Measurements from ENCODE around the gene UBXN10. TPM values are rescaled to one million over a fixed set of nuclear protein-coding genes. Genes with fewer than 3 reads are reported as not detected.

Gene UBXN10
- total RNA-seq, 4 donors from 2014 or later: 0.94 to 5.7 (median 2.2) TPM

GRCh38 chr1:20138961-20139550, 46.8 kb upstream of the UBXN10 start, which contains the start of gene PLA2G2F:
Gene PLA2G2F (plus strand): TSS chr1:20139323. CDS start chr1:20139428, 105 bp downstream.
- no peak for DNase-seq
- no peak for TF ChIP-seq CTCF (IDR thresholded peaks at IDR 0.05)
- no peak for TF ChIP-seq POLR2A (IDR thresholded peaks at IDR 0.05)

DNA sequence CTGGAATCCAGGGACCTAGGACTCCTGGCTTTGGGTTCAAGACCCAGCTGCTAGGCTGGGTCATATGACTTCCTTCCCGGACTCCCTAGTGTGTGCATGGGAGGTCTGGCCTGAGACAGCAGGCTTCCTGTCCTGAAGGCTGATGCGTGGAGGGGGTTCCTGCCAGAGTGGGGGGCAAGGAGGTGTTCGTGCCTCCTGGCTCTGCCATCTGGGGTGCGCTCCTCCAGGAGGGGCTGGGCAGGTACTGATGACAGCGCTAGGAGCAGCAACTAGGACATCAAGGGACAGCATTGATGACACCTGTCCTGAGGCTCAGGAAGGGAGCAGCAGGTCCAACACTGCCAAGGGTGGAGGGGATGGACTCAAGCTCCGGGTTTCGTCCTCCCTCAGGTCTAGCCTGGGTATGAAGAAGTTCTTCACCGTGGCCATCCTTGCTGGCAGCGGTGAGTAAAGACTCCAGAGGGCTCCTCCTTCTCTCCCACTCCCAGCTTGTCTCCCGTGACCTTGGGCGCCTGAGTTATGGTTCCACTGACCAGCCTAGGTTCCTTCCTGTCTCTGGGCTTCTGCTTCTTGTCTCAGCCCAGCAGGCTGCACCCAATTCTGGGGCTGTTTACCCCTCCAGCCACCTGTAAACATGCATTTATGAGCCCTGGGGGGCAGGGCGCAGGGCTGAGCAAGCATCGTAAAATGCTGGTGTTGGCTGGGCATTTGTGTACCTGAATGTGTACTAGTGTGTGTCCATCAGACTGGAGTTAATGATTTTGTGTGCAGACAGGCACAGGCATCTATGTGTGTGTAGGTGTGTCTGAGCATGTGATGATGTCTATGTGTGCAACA, 45.9 kb upstream of the UBXN10 start:
- H3K4me1 ChIP-seq: no peaks in the 10 kb centered on the region
- H3K36me3 ChIP-seq: no peaks in the 10 kb centered on the region
- DNase-seq: peak in 1 of 3 donors; percentile 38
- no peaks in the 10 kb centered on the region for H3K27me3 ChIP-seq
- H3K4me3 ChIP-seq: no peak overlapping the region
- no peaks in the 10 kb centered on the region for H3K9me3 ChIP-seq
- H3K27ac ChIP-seq: no peak overlapping the region
- TF ChIP-seq POLR2A (IDR thresholded peaks at IDR 0.05) (no peak), CTCF (IDR thresholded peaks at IDR 0.05) (no peak)

More at GRCh38 chr1:20138961-20139550, 46.8 kb upstream of the UBXN10 start, which contains the start of gene PLA2G2F:
- no peaks in the 10 kb centered on the region for H3K9me3 ChIP-seq
- no peak within 1 kb of the TSS for H3K27ac ChIP-seq
- no peaks in the 10 kb centered on the region for H3K36me3 ChIP-seq
- H3K4me3 ChIP-seq: no peak within 1 kb of the TSS
- no peaks in the 10 kb centered on the region for H3K27me3 ChIP-seq
- H3K4me1 ChIP-seq: no peaks in the 10 kb centered on the region

DNA sequence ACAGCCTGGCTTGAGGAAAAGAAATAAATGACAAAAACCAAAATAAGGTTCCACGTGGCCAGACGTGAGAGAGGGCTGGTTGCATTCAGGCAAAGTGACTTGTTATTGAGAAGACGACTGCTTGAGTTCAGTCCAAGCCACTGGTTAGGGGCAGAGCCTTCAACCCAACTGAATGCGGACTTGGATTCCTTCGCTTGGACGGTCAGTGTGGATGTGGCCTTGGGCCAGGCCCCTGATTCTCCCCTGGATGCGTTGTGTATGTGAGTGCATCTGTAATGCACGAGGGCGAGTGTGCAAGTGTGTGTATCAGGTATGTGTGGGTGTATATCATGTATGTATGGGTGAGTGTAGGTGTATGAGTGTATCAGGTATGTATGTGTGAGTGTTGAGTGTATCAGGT, 44.9 kb upstream of the UBXN10 start:
- no peak for TF ChIP-seq POLR2A (IDR thresholded peaks at IDR 0.05)
- TF ChIP-seq CTCF (IDR thresholded peaks at IDR 0.05): no peak
- no peaks in the 10 kb centered on the region for H3K9me3 ChIP-seq
- no peak overlapping the region for H3K27ac ChIP-seq
- H3K4me3 ChIP-seq: no peak overlapping the region
- H3K36me3 ChIP-seq: no peaks in the 10 kb centered on the region
- no peaks in the 10 kb centered on the region for H3K27me3 ChIP-seq
- H3K4me1 ChIP-seq: no peaks in the 10 kb centered on the region
- DNase-seq: peak in 1 of 3 donors; percentile 15

DNA sequence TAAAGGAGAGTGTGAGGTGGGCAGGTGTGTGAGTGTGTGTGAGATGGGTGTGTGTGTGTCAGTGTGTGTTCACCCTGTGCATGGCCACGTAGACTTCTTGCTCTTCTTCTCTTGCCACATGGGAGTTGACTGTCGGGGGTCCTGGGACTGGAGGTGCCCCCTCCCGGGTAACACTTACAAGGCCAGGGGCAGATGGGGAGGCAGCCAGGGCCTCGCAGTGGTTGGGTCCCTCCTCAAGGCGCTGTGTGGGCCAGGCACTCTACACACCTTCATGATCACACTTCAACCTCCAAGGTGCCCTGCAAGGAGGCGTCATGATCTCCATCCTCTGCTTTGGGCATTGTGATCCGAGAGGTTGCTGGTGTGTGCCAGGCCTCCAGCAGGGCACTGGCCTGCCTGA, 44.4 kb upstream of the UBXN10 start:
- no peaks in the 10 kb centered on the region for H3K9me3 ChIP-seq
- no peak overlapping the region for H3K27ac ChIP-seq
- TF ChIP-seq POLR2A (IDR thresholded peaks at IDR 0.05) (no peak), CTCF (IDR thresholded peaks at IDR 0.05) (no peak)
- peak in 1 of 3 donors; percentile 26 for DNase-seq
- no peaks in the 10 kb centered on the region for H3K27me3 ChIP-seq
- H3K4me3 ChIP-seq: no peak overlapping the region
- H3K36me3 ChIP-seq: no peaks in the 10 kb centered on the region
- no peaks in the 10 kb centered on the region for H3K4me1 ChIP-seq

- H3K27me3 ChIP-seq: no peaks in the 10 kb centered on the region
- no peak overlapping the region for H3K27ac ChIP-seq
- no peaks in the 10 kb centered on the region for H3K36me3 ChIP-seq
- no peaks in the 10 kb centered on the region for H3K4me1 ChIP-seq
- peak in 1 of 3 donors; percentile 13 for DNase-seq
- no peak overlapping the region for H3K4me3 ChIP-seq
- no peaks in the 10 kb centered on the region for H3K9me3 ChIP-seq
- TF ChIP-seq POLR2A (IDR thresholded peaks at IDR 0.05) (no peak), CTCF (IDR thresholded peaks at IDR 0.05) (no peak)
These were observed 43.7 kb upstream of the UBXN10 start for GRCh38 chr1:20142001-20142710.
